Measurements from ENCODE around the gene YY1. TPM values are rescaled to one million over a fixed set of nuclear protein-coding genes. Genes with fewer than 3 reads are reported as not detected.

The YY1 gene
- total RNA-seq = 10 to 100 TPM; 43.7 to 51.8 (median 48.5) TPM

GRCh38 chr14:100238419-100239210, at the start of gene YY1:
Gene YY1, plus strand, starts transcription at chr14:100239144. Its CDS starts 101 bp downstream, at chr14:100239245.
- TF ChIP-seq CTCF (IDR thresholded peaks at IDR 0.05; ENCODE audit: low read depth) = no peak

GRCh38 chr14:100190126-100190525, 48.8 kb upstream of the YY1 start:
- no peak for TF ChIP-seq CTCF (IDR thresholded peaks at IDR 0.05; ENCODE audit: low read depth)

GRCh38 chr14:100191584-100192249, 47.2 kb upstream of the YY1 start:
- no peak for TF ChIP-seq CTCF (IDR thresholded peaks at IDR 0.05; ENCODE audit: low read depth)

GRCh38 chr14:100192250-100192671, 46.7 kb upstream of the YY1 start:
- no peak for TF ChIP-seq CTCF (IDR thresholded peaks at IDR 0.05; ENCODE audit: low read depth)

- TF ChIP-seq CTCF (IDR thresholded peaks at IDR 0.05; ENCODE audit: low read depth) = no peak
Measured at GRCh38 chr14:100192672-100193416, 46.1 kb upstream of the YY1 start.

GRCh38 chr14:100193417-100194357, 45.3 kb upstream of the YY1 start:
- TF ChIP-seq CTCF (IDR thresholded peaks at IDR 0.05; ENCODE audit: low read depth) = no peak

All from subcutaneous adipose tissue (tissue), 4 donors.